ENCODE results near the gene PNPLA2. TPM values are rescaled to one million over a fixed set of nuclear protein-coding genes. Genes with fewer than 3 reads are reported as not detected.

The PNPLA2 gene
- total RNA-seq, 2 experiments from 2014 or later, result 15.5 to 22.6 TPM

DNA sequence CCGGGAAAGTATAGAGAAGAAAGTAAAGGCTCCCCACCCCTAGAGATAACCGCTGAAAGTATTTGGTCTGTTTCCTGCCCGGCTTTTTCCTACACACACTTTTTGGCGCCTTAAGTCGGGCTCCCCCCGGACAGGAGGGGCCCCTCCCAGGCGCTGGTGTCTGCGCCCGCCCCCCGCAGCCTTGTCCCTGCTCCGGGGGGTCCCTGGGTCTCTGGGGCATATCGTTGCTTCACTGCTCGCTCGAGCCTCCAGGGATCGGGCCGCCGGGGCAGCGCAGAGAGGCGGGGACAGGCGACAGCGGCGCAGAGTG, 8.1 kb downstream of the PNPLA2 start:
- H3K9me3 Mint-ChIP-seq, result no peaks in the 10 kb centered on the region
- peaks cover 7% of the 10 kb centered on the region for H3K36me3 Mint-ChIP-seq (ENCODE audit: low read depth)
- peaks cover 32% of the 10 kb centered on the region for H3K4me1 Mint-ChIP-seq (ENCODE audit: low read depth)
- CTCF ChIA-PET, result no interaction called here
- peak overlapping the region; percentile 48 for H3K4me3 Mint-ChIP-seq
- peaks cover 35% of the 10 kb centered on the region for H3K27me3 Mint-ChIP-seq (ENCODE audit: low read depth)
- no peak for DNase-seq
- no peak overlapping the region for H3K27ac Mint-ChIP-seq
- intact Hi-C loops (cut with micrococcal nuclease), result no loop called here

DNA sequence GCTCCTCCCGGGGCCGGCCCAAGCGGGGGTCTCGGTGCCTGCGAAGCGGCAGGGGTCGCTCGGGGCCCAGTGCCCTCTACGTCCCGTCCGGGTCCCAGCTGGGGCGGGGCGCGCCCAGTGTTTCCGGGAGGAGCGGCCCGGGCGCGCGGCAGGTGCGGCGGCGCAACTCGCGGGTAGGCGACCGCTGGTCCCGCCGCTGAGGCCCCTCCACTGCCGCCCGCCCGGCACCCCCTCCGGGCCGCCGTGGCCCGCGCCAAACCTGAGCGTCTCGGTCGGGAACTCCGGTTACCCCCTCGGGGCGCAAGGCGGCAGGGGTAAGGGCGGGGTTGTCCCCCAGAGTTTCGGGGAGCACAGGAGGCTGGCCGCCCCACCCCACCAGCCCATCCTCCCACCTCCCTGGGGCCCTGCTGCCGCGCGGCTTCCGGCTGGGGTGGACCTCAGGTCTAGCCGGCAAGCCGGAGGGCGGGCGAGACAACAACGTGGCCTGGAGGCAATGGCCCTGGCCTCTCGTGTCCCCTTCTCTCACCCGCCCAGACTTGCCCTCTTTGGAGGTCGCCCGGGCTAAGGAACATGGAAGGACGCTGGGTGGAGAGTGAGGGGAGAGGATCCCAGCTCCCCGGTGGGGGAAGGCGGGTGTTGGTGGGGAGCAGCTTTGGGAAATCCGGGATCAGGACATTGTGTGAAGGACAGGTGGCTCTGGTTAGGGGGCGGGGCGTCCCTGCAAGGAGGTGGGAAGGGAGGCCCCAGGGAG, 8.6 kb downstream of the PNPLA2 start:
- Mint-ChIP-seq H3K27me3 (ENCODE audit: low read depth) (peaks cover 38% of the 10 kb centered on the region), H3K36me3 (ENCODE audit: low read depth) (peaks cover 7% of the 10 kb centered on the region), H3K27ac (no peak overlapping the region), H3K9me3 (no peaks in the 10 kb centered on the region), H3K4me1 (ENCODE audit: low read depth) (peaks cover 31% of the 10 kb centered on the region), H3K4me3 (peak overlapping the region; percentile 48)
- intact Hi-C loops (cut with micrococcal nuclease), result no loop called here
- no peak for DNase-seq
- CTCF ChIA-PET, result no interaction called here

DNA sequence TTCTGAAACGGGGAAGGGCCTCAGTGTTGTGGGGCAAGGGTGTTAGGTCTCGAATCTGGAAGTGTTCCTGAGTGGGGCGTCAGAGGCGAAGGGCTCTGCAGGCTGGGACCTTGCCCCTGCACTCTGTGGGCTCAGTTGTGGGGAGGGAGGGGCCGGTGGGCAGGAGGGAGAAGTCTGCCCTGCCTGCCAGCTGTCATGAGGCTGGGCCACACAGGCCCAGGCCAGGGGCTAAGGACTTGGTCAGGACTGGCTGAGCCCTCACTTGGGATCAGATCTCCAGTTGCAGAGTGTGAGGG, 9.1 kb downstream of the PNPLA2 start, which contains the start of gene CRACR2B:
Gene CRACR2B (plus strand): TSS at position 23 of the 296 bp plus-strand sequence. CDS start 689 bp downstream, outside the sequence.
- Mint-ChIP-seq H3K27ac (no peak within 1 kb of the TSS), H3K36me3 (ENCODE audit: low read depth) (peaks cover 7% of the 10 kb centered on the region), H3K4me1 (ENCODE audit: low read depth) (peaks cover 31% of the 10 kb centered on the region), H3K4me3 (peak within 1 kb of the TSS; percentile 48), H3K27me3 (ENCODE audit: low read depth) (peaks cover 39% of the 10 kb centered on the region), H3K9me3 (no peaks in the 10 kb centered on the region)
- intact Hi-C loops (cut with micrococcal nuclease), result no loop called here
- CTCF ChIA-PET, result no interaction called here
- no peak for DNase-seq

DNA sequence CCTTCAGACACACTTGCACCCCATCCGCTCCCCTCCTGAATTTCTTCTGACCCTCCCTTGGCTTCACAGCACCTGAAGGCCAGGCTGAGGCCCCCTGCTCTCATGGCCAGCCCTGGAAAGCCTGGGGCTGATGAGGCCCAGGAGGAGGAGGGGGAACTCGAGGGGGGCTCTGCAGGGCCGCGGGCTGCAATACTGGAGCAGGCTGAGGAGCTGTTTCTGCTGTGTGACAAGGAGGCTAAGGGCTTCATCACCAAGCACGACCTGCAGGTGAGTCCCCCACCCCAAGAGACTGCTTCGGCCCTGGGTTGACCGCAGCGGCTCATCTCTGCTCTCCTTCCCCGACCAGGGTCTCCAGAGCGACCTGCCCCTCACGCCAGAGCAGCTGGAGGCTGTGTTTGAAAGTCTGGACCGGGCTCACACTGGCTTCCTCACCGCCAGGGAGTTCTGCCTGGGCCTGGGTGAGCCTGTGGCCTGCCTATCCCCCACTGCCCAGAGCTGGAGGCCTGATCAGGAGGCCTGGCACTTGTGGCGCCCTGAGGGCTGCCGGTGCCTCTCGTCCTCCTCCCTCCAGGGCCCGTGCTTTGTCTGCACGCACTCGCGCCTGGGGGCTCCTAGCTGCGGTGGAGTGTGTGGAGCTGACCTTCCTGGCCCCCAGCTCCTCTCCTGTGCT, 9.9 kb downstream of the PNPLA2 start:
- CTCF ChIA-PET, result no interaction called here
- H3K9me3 Mint-ChIP-seq, result no peaks in the 10 kb centered on the region

DNA sequence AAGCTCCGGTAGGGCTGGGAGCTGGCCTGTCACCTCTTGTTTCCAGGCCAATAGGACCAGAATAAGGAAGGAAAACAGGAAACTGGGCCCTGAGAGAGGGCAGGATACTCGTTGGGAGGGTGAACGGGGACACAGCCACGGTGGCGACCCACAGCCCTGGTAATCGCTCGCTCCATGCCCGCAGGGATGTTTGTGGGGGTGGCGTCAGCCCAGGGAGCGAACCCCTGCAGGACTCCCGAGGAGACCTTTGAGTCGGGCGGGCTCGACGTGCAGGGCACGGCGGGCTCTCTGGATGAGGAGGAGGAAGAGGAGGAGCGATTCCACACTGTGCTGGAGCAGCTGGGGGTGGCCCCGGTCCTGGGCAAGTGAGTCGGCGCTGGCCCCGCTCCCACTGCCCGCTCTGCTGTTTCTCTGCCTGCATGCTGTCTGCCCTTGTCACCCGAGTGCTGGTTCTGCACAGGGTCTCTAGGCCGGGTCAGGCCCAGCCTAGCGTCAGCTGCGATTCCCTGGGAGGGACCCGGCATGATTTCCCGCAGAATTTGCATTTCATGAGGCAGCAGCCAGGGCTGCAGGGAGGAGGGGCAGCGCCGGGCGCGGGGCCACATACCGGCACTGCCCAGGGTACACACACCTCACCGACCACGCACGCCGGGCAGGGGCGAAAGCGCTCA, 10.6 kb downstream of the PNPLA2 start:
- no peaks in the 10 kb centered on the region for H3K9me3 Mint-ChIP-seq
- no peak overlapping the region for H3K4me3 Mint-ChIP-seq
- H3K4me1 Mint-ChIP-seq (ENCODE audit: low read depth), result peaks cover 38% of the 10 kb centered on the region
- intact Hi-C loops (cut with micrococcal nuclease), result no loop called here
- H3K27me3 Mint-ChIP-seq (ENCODE audit: low read depth), result peaks cover 45% of the 10 kb centered on the region
- no peak overlapping the region for H3K27ac Mint-ChIP-seq
- peaks cover 4% of the 10 kb centered on the region for H3K36me3 Mint-ChIP-seq (ENCODE audit: low read depth)
- no peak for DNase-seq
- CTCF ChIA-PET, result no interaction called here

More for the DNA sequence above, 9.9 kb downstream of the PNPLA2 start:
- H3K4me1 Mint-ChIP-seq (ENCODE audit: low read depth), result peaks cover 31% of the 10 kb centered on the region
- no peak overlapping the region for H3K4me3 Mint-ChIP-seq
- no peak overlapping the region for H3K27ac Mint-ChIP-seq
- peaks cover 39% of the 10 kb centered on the region for H3K27me3 Mint-ChIP-seq (ENCODE audit: low read depth)
- no peak for DNase-seq
- intact Hi-C loops (cut with micrococcal nuclease), result no loop called here
- peaks cover 4% of the 10 kb centered on the region for H3K36me3 Mint-ChIP-seq (ENCODE audit: low read depth)

DNA sequence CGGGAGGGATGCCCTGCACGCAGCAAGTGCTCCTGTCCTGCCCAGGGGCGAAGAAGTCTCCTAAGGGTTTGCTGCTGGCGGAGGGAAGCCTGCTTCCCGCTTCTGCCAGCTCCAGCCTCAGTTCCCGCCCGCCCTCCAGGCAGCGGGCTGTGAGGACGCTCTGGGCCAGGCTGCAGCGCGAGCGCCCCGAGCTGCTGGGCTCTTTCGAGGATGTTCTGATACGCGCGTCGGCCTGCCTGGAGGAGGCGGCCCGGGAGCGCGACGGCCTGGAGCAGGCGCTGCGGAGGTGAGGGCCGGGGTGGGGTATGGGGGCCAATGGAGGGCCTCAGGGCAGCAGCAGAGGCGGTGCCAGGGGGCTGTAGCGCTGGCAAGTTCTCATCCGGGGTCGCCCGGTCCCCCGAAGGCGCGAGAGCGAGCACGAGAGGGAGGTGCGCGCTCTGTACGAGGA, 11.2 kb downstream of the PNPLA2 start:
- no peak for DNase-seq
- CTCF ChIA-PET, result no interaction called here
- Mint-ChIP-seq H3K36me3 (ENCODE audit: low read depth) (peaks cover 4% of the 10 kb centered on the region), H3K27me3 (ENCODE audit: low read depth) (peaks cover 45% of the 10 kb centered on the region), H3K27ac (no peak overlapping the region), H3K4me1 (ENCODE audit: low read depth) (peaks cover 40% of the 10 kb centered on the region), H3K4me3 (no peak overlapping the region), H3K9me3 (no peaks in the 10 kb centered on the region)
- intact Hi-C loops (cut with micrococcal nuclease), result loop anchor here (1.0 kb wide), 1 partner anchor 10 kb away; no protein-coding TSS in a partner anchor

DNA sequence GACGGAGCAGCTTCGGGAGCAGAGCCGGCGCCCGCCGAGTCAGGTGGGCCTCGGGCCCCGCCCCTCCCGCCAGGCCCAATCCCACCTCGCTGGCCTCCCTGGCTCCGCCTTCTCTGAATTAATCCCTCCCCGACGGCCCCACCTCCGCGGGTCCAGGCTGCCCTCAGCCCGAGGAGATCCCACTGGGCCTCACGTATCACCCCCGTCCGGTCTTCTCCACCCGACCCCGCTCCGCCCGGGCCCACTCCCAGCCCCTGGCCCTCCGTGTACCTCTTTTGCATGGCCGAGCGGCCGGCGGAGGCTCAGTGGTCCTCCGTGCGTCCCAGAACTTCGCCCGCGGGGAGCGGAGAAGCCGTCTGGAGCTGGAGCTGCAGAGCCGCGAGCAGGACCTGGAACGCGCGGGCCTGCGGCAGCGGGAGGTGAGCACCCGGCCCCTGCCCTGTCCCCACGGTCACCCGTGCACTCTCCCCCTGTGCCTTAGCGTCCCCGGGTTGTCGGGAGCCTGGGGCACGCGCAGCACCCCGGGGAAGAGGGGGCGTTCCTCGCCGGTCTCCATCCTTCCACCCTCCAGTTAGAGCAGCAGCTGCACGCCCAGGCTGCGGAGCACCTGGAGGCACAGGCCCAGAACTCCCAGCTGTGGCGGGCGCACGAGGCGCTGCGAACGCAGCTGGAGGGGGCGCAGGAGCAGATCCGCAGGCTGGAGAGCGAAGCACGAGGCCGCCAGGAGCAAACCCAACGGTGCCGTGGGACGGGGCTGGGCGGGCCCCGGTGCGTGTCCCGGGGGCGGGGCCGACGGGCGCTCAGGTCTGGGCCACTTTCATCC, 11.8 kb downstream of the PNPLA2 start:
- intact Hi-C loops (cut with micrococcal nuclease), result loop anchor here (1.0 kb wide), 1 partner anchor 10 kb away; no protein-coding TSS in a partner anchor
- Mint-ChIP-seq H3K36me3 (ENCODE audit: low read depth) (no peaks in the 10 kb centered on the region), H3K4me1 (ENCODE audit: low read depth) (peaks cover 40% of the 10 kb centered on the region), H3K27ac (no peak overlapping the region), H3K27me3 (ENCODE audit: low read depth) (peaks cover 45% of the 10 kb centered on the region), H3K4me3 (peak overlapping the region; percentile 29), H3K9me3 (no peaks in the 10 kb centered on the region)
- CTCF ChIA-PET, result no interaction called here
- no peak for DNase-seq

DNA sequence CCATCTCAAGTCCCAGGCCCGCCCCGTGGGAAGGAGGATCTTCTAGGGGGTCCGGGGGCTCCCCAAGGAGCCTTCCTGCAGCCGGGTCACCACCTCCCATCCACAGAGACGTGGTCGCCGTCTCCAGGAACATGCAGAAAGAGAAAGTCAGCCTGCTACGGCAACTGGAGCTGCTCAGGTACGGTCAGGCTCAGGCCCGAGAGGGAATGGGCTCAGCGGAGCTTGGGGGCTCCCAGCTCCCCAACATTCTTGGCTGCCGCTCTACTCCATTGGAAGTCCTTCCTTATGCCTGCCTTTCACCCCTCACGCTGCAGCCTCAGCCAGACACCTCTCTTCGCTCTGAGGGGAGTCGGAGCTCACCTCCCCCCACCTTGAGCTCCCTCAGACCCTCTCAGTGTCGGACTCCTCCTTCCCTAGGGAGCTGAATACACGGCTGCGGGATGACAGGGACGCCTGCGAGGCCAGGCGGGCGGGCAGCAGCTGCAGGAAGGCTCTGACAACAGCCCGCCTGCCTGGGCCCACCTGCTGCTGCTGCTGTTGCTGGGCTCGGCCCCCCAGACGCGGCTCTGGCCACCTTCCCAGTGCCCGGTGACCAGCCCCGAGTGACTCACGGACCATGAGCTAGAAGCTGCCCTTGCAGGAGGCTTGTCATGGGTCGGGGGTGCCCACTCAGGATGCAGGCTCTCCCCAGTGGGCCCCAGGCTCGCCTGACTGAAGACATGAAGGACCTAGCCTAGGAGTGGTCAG, 12.6 kb downstream of the PNPLA2 start:
- H3K9me3 Mint-ChIP-seq, result no peaks in the 10 kb centered on the region
- CTCF ChIA-PET, result no interaction called here
- no peak overlapping the region for H3K27ac Mint-ChIP-seq
- H3K4me1 Mint-ChIP-seq (ENCODE audit: low read depth), result peaks cover 40% of the 10 kb centered on the region
- H3K4me3 Mint-ChIP-seq, result peak overlapping the region; percentile 18
- no peak for DNase-seq
- intact Hi-C loops (cut with micrococcal nuclease), result no loop called here
- H3K27me3 Mint-ChIP-seq (ENCODE audit: low read depth), result peaks cover 45% of the 10 kb centered on the region
- H3K36me3 Mint-ChIP-seq (ENCODE audit: low read depth), result no peaks in the 10 kb centered on the region

DNA sequence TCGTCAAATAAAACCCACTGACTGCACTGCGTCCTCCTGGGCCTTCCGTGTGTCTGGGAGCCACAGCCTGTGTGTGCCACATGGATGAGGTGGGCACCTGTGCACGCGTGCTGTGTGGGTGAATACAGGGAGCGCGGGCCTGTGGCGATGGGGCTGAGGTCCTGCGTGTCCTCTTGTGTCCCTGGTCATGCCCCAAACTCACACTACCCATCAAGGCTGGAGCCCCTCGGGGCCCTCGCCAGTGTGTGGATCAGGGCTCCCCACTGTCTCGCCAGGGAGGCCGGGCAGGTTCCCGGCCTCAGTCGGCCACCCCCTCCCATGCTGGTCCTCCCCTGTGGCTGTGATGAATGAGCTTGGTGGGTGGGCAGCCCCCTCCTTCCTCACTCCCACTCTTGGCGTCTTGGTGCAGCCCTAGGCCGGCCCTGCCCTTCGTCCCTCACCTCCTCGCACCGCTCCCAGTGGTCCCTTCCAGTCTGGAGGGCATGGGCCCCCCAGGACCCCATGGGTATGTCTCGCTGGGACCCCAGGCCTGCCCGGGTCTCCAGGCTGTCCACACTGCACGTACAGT, 13.3 kb downstream of the PNPLA2 start:
- Mint-ChIP-seq H3K27ac (no peak overlapping the region), H3K27me3 (ENCODE audit: low read depth) (peaks cover 42% of the 10 kb centered on the region), H3K36me3 (ENCODE audit: low read depth) (no peaks in the 10 kb centered on the region), H3K4me1 (ENCODE audit: low read depth) (peaks cover 36% of the 10 kb centered on the region), H3K4me3 (peak overlapping the region; percentile 27), H3K9me3 (no peaks in the 10 kb centered on the region)
- CTCF ChIA-PET, result no interaction called here
- intact Hi-C loops (cut with micrococcal nuclease), result no loop called here
- no peak for DNase-seq

DNA sequence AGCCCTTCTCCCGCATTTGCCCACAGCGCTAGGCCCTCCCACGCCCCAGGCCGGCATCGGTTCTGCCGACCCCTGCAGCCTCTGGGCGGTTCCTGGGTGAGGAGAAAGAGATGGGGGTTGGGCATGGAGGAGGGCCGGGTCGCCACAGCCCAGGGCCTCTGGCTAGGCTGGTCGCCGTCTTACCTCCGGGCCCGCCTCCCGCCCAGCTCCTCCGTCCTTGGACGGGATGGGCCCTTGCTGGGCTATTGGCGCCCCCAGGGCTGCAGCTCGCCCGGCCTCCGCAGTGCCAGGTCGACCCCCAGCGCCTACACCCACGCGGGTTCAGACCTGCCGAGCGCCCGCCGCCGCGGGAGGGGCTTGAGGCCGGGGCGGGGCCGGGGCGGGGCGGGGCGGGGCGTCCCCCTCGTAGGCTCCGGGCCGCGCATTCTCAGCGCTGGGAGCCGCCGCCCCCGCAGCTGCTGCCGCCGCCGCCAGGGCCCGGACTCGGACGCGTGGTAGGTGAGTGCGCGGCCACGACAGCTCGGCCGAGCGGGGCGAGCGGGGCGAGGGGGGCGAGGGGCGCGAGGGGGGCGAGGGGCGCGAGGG, 13.9 kb downstream of the PNPLA2 start, which contains the start of gene CD151:
Gene CD151 (plus strand): TSS at position 424 of the 585 bp plus-strand sequence. CDS start 3,118 bp downstream, outside the sequence.
- Mint-ChIP-seq H3K4me1 (ENCODE audit: low read depth) (peaks cover 34% of the 10 kb centered on the region), H3K36me3 (ENCODE audit: low read depth) (no peaks in the 10 kb centered on the region), H3K27ac (no peak within 1 kb of the TSS), H3K27me3 (ENCODE audit: low read depth) (peaks cover 39% of the 10 kb centered on the region), H3K4me3 (peak within 1 kb of the TSS; percentile 55), H3K9me3 (no peaks in the 10 kb centered on the region)
- CTCF ChIA-PET, result no interaction called here
- intact Hi-C loops (cut with micrococcal nuclease), result no loop called here
- peak; percentile 34 for DNase-seq

DNA sequence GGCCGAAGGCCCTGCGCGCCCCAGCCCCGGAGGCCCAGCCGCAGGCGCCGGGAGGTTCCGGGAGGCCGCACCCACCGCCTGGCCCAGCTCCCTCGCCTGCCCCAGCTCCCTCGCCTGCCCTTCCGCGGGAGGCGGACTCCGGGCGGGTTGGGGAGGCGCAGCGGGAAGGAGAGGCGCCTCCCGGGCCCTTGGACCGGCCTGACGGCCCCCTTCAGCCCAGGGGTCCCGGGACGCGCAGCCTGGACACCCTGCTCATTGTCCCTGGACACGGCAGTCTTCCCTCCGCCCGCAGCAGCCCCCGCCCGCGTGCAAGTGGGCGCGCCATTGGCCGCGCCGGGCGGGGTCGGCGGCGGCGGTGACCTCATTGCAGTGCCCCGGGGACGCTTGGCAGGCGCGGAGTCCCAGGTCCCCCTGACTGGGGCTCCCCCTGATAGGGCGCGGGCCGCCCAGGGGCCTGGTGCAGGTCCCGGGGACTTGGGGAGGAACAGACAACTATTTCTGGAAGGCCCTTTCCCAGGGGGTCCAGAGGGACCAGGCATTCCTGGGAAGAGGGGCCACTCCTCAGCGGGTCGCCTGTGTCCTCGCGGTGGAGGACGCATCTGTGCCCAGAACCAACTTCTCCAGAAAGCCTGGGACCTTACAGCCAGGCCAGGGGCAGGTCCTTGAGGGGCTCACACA, 14.5 kb downstream of the PNPLA2 start:
- no peaks in the 10 kb centered on the region for H3K36me3 Mint-ChIP-seq (ENCODE audit: low read depth)
- peak overlapping the region; percentile 55 for H3K4me3 Mint-ChIP-seq
- CTCF ChIA-PET, result no interaction called here
- H3K27ac Mint-ChIP-seq, result no peak overlapping the region
- peaks cover 33% of the 10 kb centered on the region for H3K27me3 Mint-ChIP-seq (ENCODE audit: low read depth)
- intact Hi-C loops (cut with micrococcal nuclease), result no loop called here
- DNase-seq, result peak; percentile 40
- H3K4me1 Mint-ChIP-seq (ENCODE audit: low read depth), result peaks cover 28% of the 10 kb centered on the region
- no peaks in the 10 kb centered on the region for H3K9me3 Mint-ChIP-seq
